SU-DHL-6 (cell line): ENCODE results near the gene SPP2.

Experiments used
- H2AFZ ChIP-seq: fragments of 200-600 bp; sonication (generic); 2 replicates; pipeline ENCODE4 v1.6.1; 2014; ENCODE audit warnings: low read depth, mild to moderate bottlenecking, moderate library complexity, mixed read lengths, antibody characterized with exemption, low read length; ENCODE audit not compliant: severe bottlenecking
- H3F3A ChIP-seq: fragments of 200-600 bp; shearing (Covaris generic); 2 replicates; pipeline ENCODE4 v1.6.0; 2016; ENCODE audit warnings: antibody characterized with exemption, mild to moderate bottlenecking; ENCODE audit not compliant: insufficient read depth
- H3K27ac ChIP-seq: fragments of 200-600 bp; sonication (generic); 2 replicates; pipeline ENCODE4 v1.5.1; 2016; ENCODE audit warnings: low read depth, mild to moderate bottlenecking, low read length, moderate library complexity, mixed read lengths
- H3K27me3 ChIP-seq: fragments of 200-600 bp; sonication (generic), shearing (Covaris generic); 2 replicates; pipeline ENCODE4 v1.6.0; 2014; ENCODE audit warnings: mild to moderate bottlenecking, low read length
- H3K36me3 ChIP-seq: fragments of 200-600 bp; sonication (generic); 2 replicates; pipeline ENCODE4 v1.6.1; 2014; ENCODE audit warnings: mild to moderate bottlenecking, low read length, mixed read lengths
- H3K4me2 ChIP-seq: fragments of 300-600, 200-600 bp; shearing (Covaris generic), sonication (generic); 2 replicates; pipeline ENCODE4 v1.6.0; 2014; ENCODE audit warnings: low read length, low read depth, mild to moderate bottlenecking; ENCODE audit not compliant: poor library complexity, severe bottlenecking
- H3K4me3 ChIP-seq: fragments of 200-600 bp; sonication (generic); 2 replicates; pipeline ENCODE4 v1.5.1; 2014; ENCODE audit warnings: antibody characterized with exemption, low read length, mild to moderate bottlenecking, mixed read lengths; ENCODE audit not compliant: insufficient read depth, poor library complexity, severe bottlenecking
- H3K79me2 ChIP-seq: fragments of 200-600 bp; sonication (generic); 2 replicates; pipeline ENCODE4 v1.6.1; 2014; ENCODE audit warnings: mild to moderate bottlenecking, low read length, moderate library complexity; ENCODE audit not compliant: insufficient read depth
- H3K9ac ChIP-seq: fragments of 200-600 bp; sonication (generic); 2 replicates; pipeline ENCODE4 v1.7.0; 2014; ENCODE audit warnings: mild to moderate bottlenecking, low read length
- H3K9me2 ChIP-seq: fragments of 200-600 bp; sonication (generic); replicated peaks from 2 replicates; pipeline ENCODE4 v1.6.1; 2014; ENCODE audit warnings: low read length; ENCODE audit not compliant: insufficient read depth
- H3K9me3 ChIP-seq: fragments of 200-600 bp; sonication (generic); 2 replicates; pipeline ENCODE4 v1.6.1; 2014; ENCODE audit warnings: low read length, mixed read lengths; ENCODE audit not compliant: insufficient read depth
- H4K20me1 ChIP-seq: fragments of 200-600 bp; sonication (generic); 2 replicates; pipeline ENCODE4 v1.6.1; 2014; ENCODE audit warnings: low read depth, mild to moderate bottlenecking, antibody characterized with exemption, low read length, moderate library complexity, mixed read lengths
- CTCF ChIP-seq: fragments of 200-600 bp; sonication (generic); IDR thresholded peaks from one replicate; pipeline ENCODE4 v1.5.1; 2017; ENCODE audit warnings: antibody characterized with exemption, mild to moderate bottlenecking, low read length, moderate library complexity; ENCODE audit not compliant: insufficient read depth, poor library complexity, severe bottlenecking
- EZH2phosphoT487 ChIP-seq: fragments of 200-600 bp; sonication (generic), shearing (Covaris generic); conservative IDR thresholded peaks from 2 replicates; pipeline ENCODE4 v1.6.1; 2018; ENCODE audit warnings: mild to moderate bottlenecking, antibody characterized with exemption, low read length, moderate library complexity, mixed read lengths

SPP2 gene

GRCh38 chr2:234020332-234020731, 30.2 kb upstream of the SPP2 start:
- Histone ChIP-seq H3K4me3 (no peak overlapping the region), H3F3A (no peaks in the 10 kb centered on the region), H3K27ac (no peak overlapping the region), H3K79me2 (no peaks in the 10 kb centered on the region), H2AFZ (no peak overlapping the region), H3K36me3 (no peaks in the 10 kb centered on the region), H3K9ac (no peak overlapping the region), H3K27me3 (no peaks in the 10 kb centered on the region), H3K9me2 (no peaks in the 10 kb centered on the region), H4K20me1 (no peaks in the 10 kb centered on the region), H3K9me3 (no peaks in the 10 kb centered on the region), H3K4me2 (no peak overlapping the region)
- TF ChIP-seq EZH2phosphoT487 (no peak), CTCF (no peak)

- Histone ChIP-seq H3F3A (no peaks in the 10 kb centered on the region), H3K9me3 (no peaks in the 10 kb centered on the region), H2AFZ (no peak overlapping the region), H3K27ac (no peak overlapping the region), H4K20me1 (no peaks in the 10 kb centered on the region), H3K79me2 (no peaks in the 10 kb centered on the region), H3K4me3 (no peak overlapping the region), H3K9ac (no peak overlapping the region), H3K9me2 (no peaks in the 10 kb centered on the region; the same call in 1 of the 2 replicates), H3K4me2 (no peak overlapping the region), H3K27me3 (no peaks in the 10 kb centered on the region), H3K36me3 (no peaks in the 10 kb centered on the region)
- no peak for TF ChIP-seq EZH2phosphoT487
- TF ChIP-seq CTCF, result no peak
These were observed 28.1 kb upstream of the SPP2 start for GRCh38 chr2:234022424-234022823.

GRCh38 chr2:234024304-234024703, 26.2 kb upstream of the SPP2 start:
- Histone ChIP-seq H3F3A (no peaks in the 10 kb centered on the region), H3K4me3 (no peak overlapping the region), H3K79me2 (no peaks in the 10 kb centered on the region), H3K4me2 (no peak overlapping the region), H3K9me3 (no peaks in the 10 kb centered on the region), H2AFZ (no peak overlapping the region), H3K27me3 (no peaks in the 10 kb centered on the region), H3K36me3 (no peaks in the 10 kb centered on the region), H4K20me1 (no peaks in the 10 kb centered on the region), H3K9ac (no peak overlapping the region), H3K27ac (no peak overlapping the region), H3K9me2 (no peaks in the 10 kb centered on the region; the same call in 1 of the 2 replicates)
- TF ChIP-seq CTCF, result no peak
- no peak for TF ChIP-seq EZH2phosphoT487
